Measurements from ENCODE around the gene TMC7.

- TF ChIP-seq CTCF (IDR thresholded peaks at IDR 0.05) (no peak), POLR2A (IDR thresholded peaks at IDR 0.05) (no peak)
These were observed 27.5 kb downstream of the TMC7 start for GRCh38 chr16:19011169-19011731.

All from breast epithelium (tissue), 3 donors.